B cell (primary cell): Measurements from ENCODE around the gene SRGAP1.
"Not testable (repeated sequence)": the region's sequence is repeated elsewhere in the genome, so short reads cannot be mapped to it uniquely, and the experiment has no call there.

Experiments used
- EZH2 ChIP-seq: IDR thresholded peaks from 2 replicates; pipeline ENCODE4 v1.6.1; 2012; ENCODE audit warnings: borderline replicate concordance, low read depth, mild to moderate bottlenecking, moderate library complexity, low read length; ENCODE audit not compliant: insufficient read depth, poor library complexity, severe bottlenecking
- TF ChIP-seq, protein P1 (sequence below): fragments of 200-600 bp; IDR thresholded peaks from one replicate; pipeline ENCODE4 v1.8.0; 2022; ENCODE audit warnings: antibody characterized with exemption, mild to moderate bottlenecking

DNA sequence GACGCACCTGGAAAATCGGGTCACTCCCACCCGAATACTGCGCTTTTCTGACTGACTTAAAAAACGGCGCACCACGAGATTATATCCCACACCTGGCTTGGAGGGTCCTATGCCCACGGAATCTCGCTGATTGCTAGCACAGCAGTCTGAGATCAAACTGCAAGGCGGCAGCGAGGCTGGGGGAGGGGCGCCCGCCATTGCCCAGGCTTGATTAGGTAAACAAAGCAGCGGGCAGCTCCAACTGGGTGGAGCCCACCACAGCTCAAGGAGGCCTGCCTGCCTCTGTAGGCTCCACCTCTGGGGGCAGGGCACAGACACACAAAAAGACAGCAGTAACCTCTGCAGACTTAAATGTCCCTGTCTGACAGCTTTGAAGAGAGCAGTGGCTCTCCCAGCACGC is 351.3 kb downstream of the SRGAP1 start:
- TF ChIP-seq, protein P1, sequence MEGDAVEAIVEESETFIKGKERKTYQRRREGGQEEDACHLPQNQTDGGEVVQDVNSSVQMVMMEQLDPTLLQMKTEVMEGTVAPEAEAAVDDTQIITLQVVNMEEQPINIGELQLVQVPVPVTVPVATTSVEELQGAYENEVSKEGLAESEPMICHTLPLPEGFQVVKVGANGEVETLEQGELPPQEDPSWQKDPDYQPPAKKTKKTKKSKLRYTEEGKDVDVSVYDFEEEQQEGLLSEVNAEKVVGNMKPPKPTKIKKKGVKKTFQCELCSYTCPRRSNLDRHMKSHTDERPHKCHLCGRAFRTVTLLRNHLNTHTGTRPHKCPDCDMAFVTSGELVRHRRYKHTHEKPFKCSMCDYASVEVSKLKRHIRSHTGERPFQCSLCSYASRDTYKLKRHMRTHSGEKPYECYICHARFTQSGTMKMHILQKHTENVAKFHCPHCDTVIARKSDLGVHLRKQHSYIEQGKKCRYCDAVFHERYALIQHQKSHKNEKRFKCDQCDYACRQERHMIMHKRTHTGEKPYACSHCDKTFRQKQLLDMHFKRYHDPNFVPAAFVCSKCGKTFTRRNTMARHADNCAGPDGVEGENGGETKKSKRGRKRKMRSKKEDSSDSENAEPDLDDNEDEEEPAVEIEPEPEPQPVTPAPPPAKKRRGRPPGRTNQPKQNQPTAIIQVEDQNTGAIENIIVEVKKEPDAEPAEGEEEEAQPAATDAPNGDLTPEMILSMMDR: not testable (repeated sequence)
- TF ChIP-seq EZH2: not testable (repeated sequence)
